Endothelial cell of umbilical vein (primary cell): Measurements from ENCODE around the gene MCHR1.

Experiments
- CTCF ChIP-seq, 2 donors: IDR thresholded peaks; 1 replicate in 1 of 2; 2 replicates in 1 of 2; pipeline ENCODE4 v1.5.1; 2011; ENCODE audit warnings: low read length in 2 of 2, mild to moderate bottlenecking in 2 of 2, moderate library complexity in 2 of 2, control low read depth in 1 of 2, inconsistent platforms in 1 of 2, low read depth in 1 of 2; ENCODE audit not compliant: insufficient read depth in 1 of 2; ENCODE audit errors: extremely low read depth in 1 of 2
- EZH2 ChIP-seq: IDR thresholded peaks from 2 replicates; pipeline ENCODE4 v1.6.1; 2012; ENCODE audit warnings: borderline replicate concordance, low read depth, mild to moderate bottlenecking, moderate library complexity, low read length, inconsistent platforms; ENCODE audit not compliant: severe bottlenecking
- FOS ChIP-seq: IDR thresholded peaks from 2 replicates; pipeline ENCODE4 v1.6.1; 2011; ENCODE audit warnings: mild to moderate bottlenecking, low read length, moderate library complexity, borderline replicate concordance; ENCODE audit not compliant: insufficient read depth
- POLR2A ChIP-seq: IDR thresholded peaks from 2 replicates; pipeline ENCODE4 v1.6.1; 2012; ENCODE audit warnings: low read depth, mild to moderate bottlenecking, control low read depth, low read length

- TF ChIP-seq CTCF (IDR thresholded peaks at IDR 0.05; ENCODE audit: extremely low read depth in 1 of 2, insufficient read depth in 1 of 2, low read depth in 1 of 2, low read length in 2 of 2) (no peak), POLR2A (no peak), EZH2 (no peak), FOS (no peak)
Observed at GRCh38 chr22:40638261-40638660, 41.0 kb upstream of the MCHR1 start.
